Myometrial cell (primary cell): ENCODE results near the gene JCAD. TPM values are rescaled to one million over a fixed set of nuclear protein-coding genes. Genes with fewer than 3 reads are reported as not detected.

ENCODE experiments used
- total RNA-seq: library from RNA; depleted of rRNA; stranded (reverse); fragments of >200 nt; gene quantifications from 2 replicates; pipeline ENCODE4 v1.2.3, GENCODE V29; 2015

JCAD gene
- 1.2 and 1.8 TPM in 2 replicates for total RNA-seq

GRCh38 chr10:30059209-30060107 lies at the start of gene JCAD:
Gene JCAD (minus strand): TSS chr10:30059586. CDS start chr10:30047812, 11,774 bp downstream.

